HCT116 (cell line): ENCODE results near the gene ANXA2. TPM values are rescaled to one million over a fixed set of nuclear protein-coding genes. Genes with fewer than 3 reads are reported as not detected.

ENCODE experiments used
- ATAC-seq: fragments of 200-7000 bp; cut with Tn5 transposase; 2 replicates; pipeline ENCODE4 v1.9.1; 2020; ENCODE audit warnings: mild to moderate bottlenecking, moderate library complexity
- BruUV-seq: library from RNA; stranded (reverse); fragments of 400-500 nt; replicated peaks from 2 replicates; lab custom pipeline; 2021; lab: Mats Ljungman, UMichigan
- CTCF ChIA-PET: fragments of 300-600 bp; sonication (Branson Sonifier 250); formaldehyde crosslinking; loops from one replicate; lab custom pipeline; 2021; ENCODE audit warnings: antibody characterized with exemption; lab: Charles Lee
- POLR2A ChIA-PET: fragments of 300-600, 350-600 bp; sonication (Branson Sonifier 250); formaldehyde crosslinking; loops from one replicate; lab custom pipeline; 2021; ENCODE audit warnings: antibody characterized with exemption; lab: Charles Lee
- RAD21 ChIA-PET, 2 experiments: fragments of 300-600 bp; sonication (Branson Sonifier 250); formaldehyde crosslinking; loops; one replicate each; lab custom pipeline; 2023; ENCODE audit warnings: low total read pairs in 2 of 2; ENCODE audit not compliant: uncharacterized antibody in 2 of 2, unreplicated experiment in 2 of 2, low non-redundant PET in 1 of 2; lab: Charles Lee
- DNase-seq: peaks from one replicate; pipeline ENCODE4 v3.0.0-alpha.2; 2010; ENCODE audit warnings: low read depth, low spot score
- H2AFZ ChIP-seq: fragments of 200-600 bp; shearing (Covaris generic), sonication (generic); 2 replicates; pipeline ENCODE4 v1.6.1; 2017; ENCODE audit warnings: low read depth, mixed run types, mixed read lengths, antibody characterized with exemption, low read length; ENCODE audit not compliant: poor library complexity, severe bottlenecking
- H3K27ac ChIP-seq: 2 replicates; pipeline ENCODE4 v1.5.1; 2012; ENCODE audit warnings: low read depth, low read length
- H3K27me3 ChIP-seq: fragments of 200-600 bp; sonication (generic); 2 replicates; pipeline ENCODE4 v1.6.1; 2016; ENCODE audit warnings: mixed run types, low read length, mixed read lengths; ENCODE audit not compliant: insufficient read depth
- H3K36me3 ChIP-seq, 2 experiments: fragments of 200-500 bp in 1 of 2; fragments of 200-600 bp in 1 of 2; sonication (Bioruptor generic) in 1 of 2; sonication (generic) in 1 of 2; 2 replicates each; pipeline versions ENCODE4 v1.5.1 to v1.6.1; 2014 to 2016; ENCODE audit warnings: low read length in 2 of 2, inconsistent platforms in 1 of 2, mixed read lengths in 1 of 2, mixed run types in 1 of 2; ENCODE audit not compliant: insufficient read depth in 2 of 2, control insufficient read depth in 1 of 2
- H3K4me1 ChIP-seq, 2 experiments: fragments of 200-600 bp in 1 of 2; sonication (generic) in 1 of 2; 2 replicates each; pipeline versions ENCODE4 v1.5.1 to v1.6.1; 2012 to 2017; ENCODE audit warnings: low read length in 2 of 2, inconsistent platforms in 1 of 2, mild to moderate bottlenecking in 1 of 2, mixed read lengths in 1 of 2, mixed run types in 1 of 2, moderate library complexity in 1 of 2; ENCODE audit not compliant: insufficient read depth in 2 of 2, control insufficient read depth in 1 of 2
- H3K4me2 ChIP-seq: fragments of 200-600 bp; sonication (generic); 2 replicates; pipeline ENCODE4 v1.6.1; 2017; ENCODE audit warnings: mixed run types, low read length, mixed read lengths
- H3K4me3 ChIP-seq, 2 experiments: fragments of 200-600 bp in 1 of 2; sonication (generic) in 1 of 2; replicated peaks in 1 of 2; 2 replicates each; pipeline ENCODE4 v1.5.1; 2011 to 2016; ENCODE audit warnings: low read length in 2 of 2, control low read depth in 1 of 2, low read depth in 1 of 2, mild to moderate bottlenecking in 1 of 2, mixed read lengths in 1 of 2, mixed run types in 1 of 2
- H3K79me2 ChIP-seq: fragments of 200-600 bp; sonication (generic); 2 replicates; pipeline ENCODE4 v1.6.1; 2017; ENCODE audit warnings: mild to moderate bottlenecking, mixed run types, low read length, moderate library complexity, mixed read lengths; ENCODE audit not compliant: insufficient read depth
- H3K9ac ChIP-seq: fragments of 200-600 bp; sonication (generic); 2 replicates; pipeline ENCODE4 v1.6.1; 2016; ENCODE audit warnings: low read length, mixed read lengths
- H3K9me2 ChIP-seq: fragments of 200-600 bp; sonication (generic), shearing (Covaris generic); 2 replicates; pipeline ENCODE4 v1.6.1; 2017; ENCODE audit warnings: mixed run types, mild to moderate bottlenecking, moderate library complexity; ENCODE audit not compliant: insufficient read depth
- H3K9me3 ChIP-seq, 2 experiments: fragments of 200-500 bp in 1 of 2; fragments of 200-600 bp in 1 of 2; sonication (Bioruptor generic) in 1 of 2; sonication (generic) in 1 of 2; 2 replicates each; pipeline ENCODE4 v1.6.1; 2014 to 2017; ENCODE audit warnings: low read length in 2 of 2, mixed read lengths in 2 of 2, inconsistent platforms in 1 of 2, low read depth in 1 of 2, mild to moderate bottlenecking in 1 of 2, mixed run types in 1 of 2, moderate library complexity in 1 of 2; ENCODE audit not compliant: control insufficient read depth in 1 of 2, insufficient read depth in 1 of 2
- H4K20me1 ChIP-seq: fragments of 200-600 bp; sonication (generic), shearing (Covaris generic); 2 replicates; pipeline ENCODE4 v1.6.1; 2017; ENCODE audit warnings: mixed run types, mild to moderate bottlenecking, moderate library complexity; ENCODE audit not compliant: insufficient read depth
- ATF3 ChIP-seq: IDR thresholded peaks from 2 replicates; pipeline ENCODE4 v1.6.1; 2012
- CBX3 ChIP-seq: IDR thresholded peaks from 2 replicates; pipeline ENCODE4 v1.6.1; 2012; ENCODE audit warnings: low read depth
- CEBPB ChIP-seq: IDR thresholded peaks from 2 replicates; pipeline ENCODE4 v1.6.1; 2012; ENCODE audit warnings: low read depth
- EGR1 ChIP-seq: IDR thresholded peaks from 2 replicates; pipeline ENCODE4 v1.6.1; 2012; ENCODE audit warnings: low read depth
- ELF1 ChIP-seq: IDR thresholded peaks from 2 replicates; pipeline ENCODE4 v1.6.1; 2012; ENCODE audit warnings: low read depth, borderline replicate concordance
- EZH2 ChIP-seq: fragments of 200-600 bp; sonication (generic); IDR thresholded peaks from 2 replicates; pipeline ENCODE4 v1.6.1; 2017; ENCODE audit warnings: antibody characterized with exemption, mixed run types
- FOSL1 ChIP-seq: IDR thresholded peaks from 2 replicates; pipeline ENCODE4 v1.6.1; 2012; ENCODE audit warnings: low read depth
- MAX ChIP-seq: IDR thresholded peaks from 2 replicates; pipeline ENCODE4 v1.6.1; 2012
- POLR2A ChIP-seq: IDR thresholded peaks from 2 replicates; pipeline ENCODE4 v1.7.0; 2011; ENCODE audit warnings: borderline replicate concordance; ENCODE audit not compliant: insufficient read depth, insufficient read length; ENCODE audit errors: extremely low read depth
- RAD21 ChIP-seq: IDR thresholded peaks from 2 replicates; pipeline ENCODE4 v1.6.1; 2012; ENCODE audit warnings: low read depth, mild to moderate bottlenecking
- SIN3A ChIP-seq: IDR thresholded peaks from 2 replicates; pipeline ENCODE4 v1.6.1; 2012; ENCODE audit warnings: low read depth
- SP1 ChIP-seq: IDR thresholded peaks from 2 replicates; pipeline ENCODE4 v1.6.1; 2012; ENCODE audit warnings: low read depth
- SRF ChIP-seq: IDR thresholded peaks from 2 replicates; pipeline ENCODE4 v1.6.1; 2012; ENCODE audit warnings: low read depth
- TCF7L2 ChIP-seq: IDR thresholded peaks from 2 replicates; pipeline ENCODE4 v1.7.0; 2011; ENCODE audit warnings: borderline replicate concordance, inconsistent platforms; ENCODE audit not compliant: insufficient read depth, insufficient read length; ENCODE audit errors: extremely low read depth
- YY1 ChIP-seq: IDR thresholded peaks from 2 replicates; pipeline ENCODE4 v1.6.1; 2011; ENCODE audit warnings: low read length, low read depth, moderate library complexity, mild to moderate bottlenecking; ENCODE audit not compliant: insufficient replicate concordance; ENCODE audit errors: extremely low read depth
- ZNF274 ChIP-seq: fragments of 200-500 bp; sonication (Bioruptor generic); IDR thresholded peaks from 2 replicates; pipeline ENCODE4 v1.6.1; 2014; ENCODE audit warnings: mild to moderate bottlenecking, low read depth, low read length, inconsistent platforms
- intact Hi-C: fragments of 100-400 bp; cut with micrococcal nuclease; formaldehyde crosslinking; loops from 2 replicates; pipeline ENCODE4 v1.10.0; 2022
- total RNA-seq: library from RNA; stranded (reverse); gene quantifications from one replicate; pipeline ENCODE4 v1.2.1, GENCODE V29; 2021; ENCODE audit not compliant: unreplicated experiment
- TF ChIP-seq, protein P1 (sequence below), 3 experiments: fragments of 200-600 bp in 1 of 3; sonication (generic) in 1 of 3; IDR thresholded peaks in 2 of 3; conservative IDR thresholded peaks in 1 of 3; 2 replicates each; pipeline ENCODE4 v1.5.1; 2012 to 2017; ENCODE audit warnings: low read depth in 2 of 3, low read length in 2 of 3, antibody characterized with exemption in 1 of 3, borderline replicate concordance in 1 of 3, control low read depth in 1 of 3, mild to moderate bottlenecking in 1 of 3, mixed read lengths in 1 of 3, mixed run types in 1 of 3, moderate library complexity in 1 of 3; ENCODE audit not compliant: insufficient read depth in 1 of 3
- TF ChIP-seq, protein P2 (sequence below): IDR thresholded peaks from 2 replicates; pipeline ENCODE4 v1.6.1; 2012; ENCODE audit warnings: low read depth

The ANXA2 gene
- total RNA-seq, 1 experiment from 2014 or later = 1,298 TPM

GRCh38 chr15:60442031-60442650 is 44.4 kb upstream of the ANXA2 start:
- no peaks in the 10 kb centered on the region for H3K9me2 ChIP-seq
- H3K9ac ChIP-seq = no peak overlapping the region
- no peaks in the 10 kb centered on the region for H3K9me3 ChIP-seq
- H3K79me2 ChIP-seq = no peaks in the 10 kb centered on the region
- CTCF ChIA-PET = no interaction called here
- H3K4me3 ChIP-seq = no peak overlapping the region
- TF ChIP-seq SP1 (no peak), TCF7L2 (no peak), SIN3A (no peak), ZNF274 (no peak), CBX3 (no peak), SRF (no peak), CEBPB (no peak), ATF3 (no peak), POLR2A (no peak), MAX (no peak), EGR1 (no peak), ELF1 (no peak), RAD21 (no peak), YY1 (no peak), EZH2 (no peak), FOSL1 (no peak)
- TF ChIP-seq, protein P1, sequence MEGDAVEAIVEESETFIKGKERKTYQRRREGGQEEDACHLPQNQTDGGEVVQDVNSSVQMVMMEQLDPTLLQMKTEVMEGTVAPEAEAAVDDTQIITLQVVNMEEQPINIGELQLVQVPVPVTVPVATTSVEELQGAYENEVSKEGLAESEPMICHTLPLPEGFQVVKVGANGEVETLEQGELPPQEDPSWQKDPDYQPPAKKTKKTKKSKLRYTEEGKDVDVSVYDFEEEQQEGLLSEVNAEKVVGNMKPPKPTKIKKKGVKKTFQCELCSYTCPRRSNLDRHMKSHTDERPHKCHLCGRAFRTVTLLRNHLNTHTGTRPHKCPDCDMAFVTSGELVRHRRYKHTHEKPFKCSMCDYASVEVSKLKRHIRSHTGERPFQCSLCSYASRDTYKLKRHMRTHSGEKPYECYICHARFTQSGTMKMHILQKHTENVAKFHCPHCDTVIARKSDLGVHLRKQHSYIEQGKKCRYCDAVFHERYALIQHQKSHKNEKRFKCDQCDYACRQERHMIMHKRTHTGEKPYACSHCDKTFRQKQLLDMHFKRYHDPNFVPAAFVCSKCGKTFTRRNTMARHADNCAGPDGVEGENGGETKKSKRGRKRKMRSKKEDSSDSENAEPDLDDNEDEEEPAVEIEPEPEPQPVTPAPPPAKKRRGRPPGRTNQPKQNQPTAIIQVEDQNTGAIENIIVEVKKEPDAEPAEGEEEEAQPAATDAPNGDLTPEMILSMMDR (IDR thresholded peaks at IDR 0.05 in 2 of 3, conservative IDR thresholded peaks at IDR 0.05 in 1 of 3; ENCODE audit: borderline replicate concordance in 1 of 3, insufficient read depth in 1 of 3, low read depth in 2 of 3, low read length in 2 of 3) = no peak
- TF ChIP-seq, protein P2, sequence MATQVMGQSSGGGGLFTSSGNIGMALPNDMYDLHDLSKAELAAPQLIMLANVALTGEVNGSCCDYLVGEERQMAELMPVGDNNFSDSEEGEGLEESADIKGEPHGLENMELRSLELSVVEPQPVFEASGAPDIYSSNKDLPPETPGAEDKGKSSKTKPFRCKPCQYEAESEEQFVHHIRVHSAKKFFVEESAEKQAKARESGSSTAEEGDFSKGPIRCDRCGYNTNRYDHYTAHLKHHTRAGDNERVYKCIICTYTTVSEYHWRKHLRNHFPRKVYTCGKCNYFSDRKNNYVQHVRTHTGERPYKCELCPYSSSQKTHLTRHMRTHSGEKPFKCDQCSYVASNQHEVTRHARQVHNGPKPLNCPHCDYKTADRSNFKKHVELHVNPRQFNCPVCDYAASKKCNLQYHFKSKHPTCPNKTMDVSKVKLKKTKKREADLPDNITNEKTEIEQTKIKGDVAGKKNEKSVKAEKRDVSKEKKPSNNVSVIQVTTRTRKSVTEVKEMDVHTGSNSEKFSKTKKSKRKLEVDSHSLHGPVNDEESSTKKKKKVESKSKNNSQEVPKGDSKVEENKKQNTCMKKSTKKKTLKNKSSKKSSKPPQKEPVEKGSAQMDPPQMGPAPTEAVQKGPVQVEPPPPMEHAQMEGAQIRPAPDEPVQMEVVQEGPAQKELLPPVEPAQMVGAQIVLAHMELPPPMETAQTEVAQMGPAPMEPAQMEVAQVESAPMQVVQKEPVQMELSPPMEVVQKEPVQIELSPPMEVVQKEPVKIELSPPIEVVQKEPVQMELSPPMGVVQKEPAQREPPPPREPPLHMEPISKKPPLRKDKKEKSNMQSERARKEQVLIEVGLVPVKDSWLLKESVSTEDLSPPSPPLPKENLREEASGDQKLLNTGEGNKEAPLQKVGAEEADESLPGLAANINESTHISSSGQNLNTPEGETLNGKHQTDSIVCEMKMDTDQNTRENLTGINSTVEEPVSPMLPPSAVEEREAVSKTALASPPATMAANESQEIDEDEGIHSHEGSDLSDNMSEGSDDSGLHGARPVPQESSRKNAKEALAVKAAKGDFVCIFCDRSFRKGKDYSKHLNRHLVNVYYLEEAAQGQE = no peak
- TF ChIP-seq, all 23 proteins: peak for 0
- RAD21 ChIA-PET = no interaction called here
- Histone ChIP-seq H3K4me2 (no peak overlapping the region), H2AFZ (no peak overlapping the region), H3K27ac (no peak overlapping the region), H4K20me1 (no peaks in the 10 kb centered on the region), H3K27me3 (no peaks in the 10 kb centered on the region), H3K36me3 (no peaks in the 10 kb centered on the region), H3K4me1 (no peaks in the 10 kb centered on the region)
- ATAC-seq (no peak), DNase-seq (no peak)
- intact Hi-C loops = no loop called here
- POLR2A ChIA-PET = interaction anchor here (0.8 kb wide), 1 partner anchor 44 kb away, joined by 3 read pairs; the partner anchor contains the start of gene ANXA2
- no TSS peak for BruUV-seq
